ENCODE results near the gene AQP12A. TPM values are rescaled to one million over a fixed set of nuclear protein-coding genes. Genes with fewer than 3 reads are reported as not detected.

The AQP12A gene
- total and polyA plus RNA-seq, 9 of the 15 experiments (the other 6 are each of a cell fraction or from before 2014, with no cell fraction given), result not detected

GRCh38 chr2:240642061-240642805 lies 49.4 kb upstream of the AQP12A start:
- CTCF ChIA-PET (ENCODE audit: low intra/inter-chr PET ratio), result no interaction called here
- Histone ChIP-seq H3K9ac (ENCODE audit: insufficient read depth in 1 of 2, low read depth in 2 of 2, low read length in 2 of 2) (no peak overlapping the region), H3K4me3 (no peak overlapping the region), H2AFZ (ENCODE audit: low read depth, low read length) (no peak overlapping the region), H3K27ac (ENCODE audit: extremely low read depth, low read depth, low read length) (no peak overlapping the region), H3K9me3 (replicated peaks; ENCODE audit: control insufficient read depth, insufficient read depth, low read depth, low read length) (no peaks in the 10 kb centered on the region), H3K79me2 (ENCODE audit: control insufficient read depth, insufficient read depth, low read length) (no peaks in the 10 kb centered on the region), H3K4me1 (replicated peaks in 1 of 2; ENCODE audit: control insufficient read depth in 2 of 2, insufficient read depth in 2 of 2, low read length in 2 of 2) (peaks cover 0 to 4% of the 10 kb centered on the region in 2 experiments; a peak in 1 of 5 replicates), H4K20me1 (replicated peaks; ENCODE audit: control insufficient read depth, insufficient read depth, low read length) (no peaks in the 10 kb centered on the region), H3K27me3 (ENCODE audit: control insufficient read depth in 2 of 2, insufficient read depth in 2 of 2, low read length in 2 of 2) (peaks cover 12 to 56% of the 10 kb centered on the region in 2 experiments; a peak in 4 of 5 replicates), H3K9me1 (ENCODE audit: control insufficient read depth, insufficient read depth, low read length) (no peaks in the 10 kb centered on the region), H3K4me2 (ENCODE audit: insufficient read depth, low read length) (no peak overlapping the region), H3K36me3 (ENCODE audit: control insufficient read depth, insufficient read depth, low read length) (no peaks in the 10 kb centered on the region)
- ATAC-seq (no peak), DNase-seq (ENCODE audit: extremely low read depth in 1 of 4, low spot score in 3 of 4) (no peak), FAIRE-seq (no peak)
- no TSS peak for BruUV-seq (replicated peaks)
- intact Hi-C loops (cut with micrococcal nuclease) (no loop called here), in situ Hi-C loops (cut with MboI) (no loop called here)
- POLR2A ChIA-PET, result no interaction called here
- WGBS (ENCODE audit: insufficient coverage, low coverage, missing lambda C conversion rate), result 23% methylated on average over 4 of the region's 36 CpGs
- TF ChIP-seq FIP1L1 (IDR thresholded peaks at IDR 0.05; ENCODE audit: low read depth, low read length, poor library complexity, severe bottlenecking), result no peak
- TF ChIP-seq SMARCB1 (IDR thresholded peaks at IDR 0.05; ENCODE audit: insufficient read length, low read depth), result no peak
- TF ChIP-seq JUND (IDR thresholded peaks at IDR 0.05; ENCODE audit: borderline replicate concordance, low read depth, low read length), result no peak
- TF ChIP-seq JUND (tag; IDR thresholded peaks at IDR 0.05; ENCODE audit: borderline replicate concordance, low read depth, low read length), result no peak
- no peak for TF ChIP-seq MTF1 (CRISPR knock-in tag; IDR thresholded peaks at IDR 0.05; ENCODE audit: borderline replicate concordance)
- no peak for TF ChIP-seq SRSF1 (IDR thresholded peaks at IDR 0.05; ENCODE audit: low read depth, low read length)
- no peak for TF ChIP-seq NCOA4 (IDR thresholded peaks at IDR 0.05; ENCODE audit: partially characterized antibody)
- TF ChIP-seq NCOA1 (IDR thresholded peaks at IDR 0.05; ENCODE audit: low read depth), result no peak
- TF ChIP-seq ZNF785 (CRISPR knock-in tag; IDR thresholded peaks at IDR 0.05), result no peak
- no peak for TF ChIP-seq PHF21A (IDR thresholded peaks at IDR 0.05; ENCODE audit: borderline replicate concordance, low read depth)
- TF ChIP-seq, protein P1, sequence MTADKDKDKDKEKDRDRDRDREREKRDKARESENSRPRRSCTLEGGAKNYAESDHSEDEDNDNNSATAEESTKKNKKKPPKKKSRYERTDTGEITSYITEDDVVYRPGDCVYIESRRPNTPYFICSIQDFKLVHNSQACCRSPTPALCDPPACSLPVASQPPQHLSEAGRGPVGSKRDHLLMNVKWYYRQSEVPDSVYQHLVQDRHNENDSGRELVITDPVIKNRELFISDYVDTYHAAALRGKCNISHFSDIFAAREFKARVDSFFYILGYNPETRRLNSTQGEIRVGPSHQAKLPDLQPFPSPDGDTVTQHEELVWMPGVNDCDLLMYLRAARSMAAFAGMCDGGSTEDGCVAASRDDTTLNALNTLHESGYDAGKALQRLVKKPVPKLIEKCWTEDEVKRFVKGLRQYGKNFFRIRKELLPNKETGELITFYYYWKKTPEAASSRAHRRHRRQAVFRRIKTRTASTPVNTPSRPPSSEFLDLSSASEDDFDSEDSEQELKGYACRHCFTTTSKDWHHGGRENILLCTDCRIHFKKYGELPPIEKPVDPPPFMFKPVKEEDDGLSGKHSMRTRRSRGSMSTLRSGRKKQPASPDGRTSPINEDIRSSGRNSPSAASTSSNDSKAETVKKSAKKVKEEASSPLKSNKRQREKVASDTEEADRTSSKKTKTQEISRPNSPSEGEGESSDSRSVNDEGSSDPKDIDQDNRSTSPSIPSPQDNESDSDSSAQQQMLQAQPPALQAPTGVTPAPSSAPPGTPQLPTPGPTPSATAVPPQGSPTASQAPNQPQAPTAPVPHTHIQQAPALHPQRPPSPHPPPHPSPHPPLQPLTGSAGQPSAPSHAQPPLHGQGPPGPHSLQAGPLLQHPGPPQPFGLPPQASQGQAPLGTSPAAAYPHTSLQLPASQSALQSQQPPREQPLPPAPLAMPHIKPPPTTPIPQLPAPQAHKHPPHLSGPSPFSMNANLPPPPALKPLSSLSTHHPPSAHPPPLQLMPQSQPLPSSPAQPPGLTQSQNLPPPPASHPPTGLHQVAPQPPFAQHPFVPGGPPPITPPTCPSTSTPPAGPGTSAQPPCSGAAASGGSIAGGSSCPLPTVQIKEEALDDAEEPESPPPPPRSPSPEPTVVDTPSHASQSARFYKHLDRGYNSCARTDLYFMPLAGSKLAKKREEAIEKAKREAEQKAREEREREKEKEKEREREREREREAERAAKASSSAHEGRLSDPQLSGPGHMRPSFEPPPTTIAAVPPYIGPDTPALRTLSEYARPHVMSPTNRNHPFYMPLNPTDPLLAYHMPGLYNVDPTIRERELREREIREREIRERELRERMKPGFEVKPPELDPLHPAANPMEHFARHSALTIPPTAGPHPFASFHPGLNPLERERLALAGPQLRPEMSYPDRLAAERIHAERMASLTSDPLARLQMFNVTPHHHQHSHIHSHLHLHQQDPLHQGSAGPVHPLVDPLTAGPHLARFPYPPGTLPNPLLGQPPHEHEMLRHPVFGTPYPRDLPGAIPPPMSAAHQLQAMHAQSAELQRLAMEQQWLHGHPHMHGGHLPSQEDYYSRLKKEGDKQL (CRISPR knock-in tag; IDR thresholded peaks at IDR 0.05; ENCODE audit: borderline replicate concordance), result no peak
- no peak for TF ChIP-seq MLLT1 (IDR thresholded peaks at IDR 0.05)
